Endothelial cell of hepatic sinusoid (primary cell): Measurements from ENCODE around the gene ST8SIA1.
"Not testable (repeated sequence)": the region's sequence is repeated elsewhere in the genome, so short reads cannot be mapped to it uniquely, and the experiment has no call there.

Source experiments
- in situ Hi-C: cut with HindIII; loops from 2 replicates; pipeline ENCODE4 v1.10.0; 2017; ENCODE audit warnings: low sequenced_read_pairs

Gene ST8SIA1, protein sequence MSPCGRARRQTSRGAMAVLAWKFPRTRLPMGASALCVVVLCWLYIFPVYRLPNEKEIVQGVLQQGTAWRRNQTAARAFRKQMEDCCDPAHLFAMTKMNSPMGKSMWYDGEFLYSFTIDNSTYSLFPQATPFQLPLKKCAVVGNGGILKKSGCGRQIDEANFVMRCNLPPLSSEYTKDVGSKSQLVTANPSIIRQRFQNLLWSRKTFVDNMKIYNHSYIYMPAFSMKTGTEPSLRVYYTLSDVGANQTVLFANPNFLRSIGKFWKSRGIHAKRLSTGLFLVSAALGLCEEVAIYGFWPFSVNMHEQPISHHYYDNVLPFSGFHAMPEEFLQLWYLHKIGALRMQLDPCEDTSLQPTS

DNA sequence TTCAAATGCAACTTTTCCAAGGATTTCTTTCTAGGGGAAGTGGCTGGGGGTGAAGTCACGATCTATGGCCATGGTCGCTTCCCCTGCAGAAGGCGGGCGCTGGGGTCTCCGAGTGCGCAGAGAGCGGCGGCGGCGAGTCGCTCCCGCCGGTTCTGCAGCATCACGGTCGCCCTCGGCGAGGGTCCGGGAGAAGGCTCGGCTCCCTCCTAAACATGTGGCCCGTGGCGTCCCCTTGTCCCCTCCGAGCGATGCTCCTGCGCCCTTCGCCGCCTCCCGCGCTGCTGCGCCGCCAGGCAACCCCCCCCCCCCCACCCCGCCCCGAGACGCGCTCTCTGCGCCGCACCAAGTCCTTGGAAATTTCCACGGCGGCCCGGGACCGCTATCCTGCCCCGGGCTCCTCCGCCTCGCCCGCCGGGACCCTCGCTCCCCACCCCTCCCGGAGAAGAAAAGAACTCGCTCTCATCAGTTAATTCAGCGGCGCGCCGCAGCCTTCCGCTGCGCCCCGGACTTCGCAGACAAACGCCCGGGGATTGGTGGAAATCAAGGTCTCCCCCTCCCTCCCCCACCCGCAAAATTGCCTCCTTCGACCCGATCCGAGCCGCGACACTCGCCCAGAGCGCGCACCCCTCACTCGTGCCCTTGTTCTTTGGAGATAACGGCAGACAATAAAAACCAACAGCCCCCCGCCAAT is at the start of gene ST8SIA1:
Gene ST8SIA1 (minus strand): TSS at position 298 of the 691 bp plus-strand sequence. CDS start 475 bp downstream, outside the sequence.
- in situ Hi-C loops: no loop called here

DNA sequence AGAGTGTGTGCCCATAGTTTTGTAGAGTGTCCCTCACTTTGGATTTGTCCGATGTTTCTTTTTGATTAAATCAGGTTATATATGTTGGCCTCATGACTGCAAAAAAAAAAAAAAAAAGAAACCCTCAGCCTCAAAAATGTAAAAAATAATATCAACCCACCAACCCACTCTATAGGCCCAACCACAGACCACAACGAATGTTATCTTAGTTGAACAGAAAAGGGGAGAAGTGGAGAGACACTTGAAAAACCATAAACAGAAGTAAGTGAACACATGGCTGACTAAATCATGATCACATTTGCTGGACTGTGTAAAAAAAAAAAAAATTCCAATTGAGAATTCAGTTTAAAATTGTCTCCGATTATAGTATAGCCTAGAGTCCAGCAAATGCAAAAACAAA is 45.5 kb upstream of the ST8SIA1 start:
- in situ Hi-C loops: no loop called here

DNA sequence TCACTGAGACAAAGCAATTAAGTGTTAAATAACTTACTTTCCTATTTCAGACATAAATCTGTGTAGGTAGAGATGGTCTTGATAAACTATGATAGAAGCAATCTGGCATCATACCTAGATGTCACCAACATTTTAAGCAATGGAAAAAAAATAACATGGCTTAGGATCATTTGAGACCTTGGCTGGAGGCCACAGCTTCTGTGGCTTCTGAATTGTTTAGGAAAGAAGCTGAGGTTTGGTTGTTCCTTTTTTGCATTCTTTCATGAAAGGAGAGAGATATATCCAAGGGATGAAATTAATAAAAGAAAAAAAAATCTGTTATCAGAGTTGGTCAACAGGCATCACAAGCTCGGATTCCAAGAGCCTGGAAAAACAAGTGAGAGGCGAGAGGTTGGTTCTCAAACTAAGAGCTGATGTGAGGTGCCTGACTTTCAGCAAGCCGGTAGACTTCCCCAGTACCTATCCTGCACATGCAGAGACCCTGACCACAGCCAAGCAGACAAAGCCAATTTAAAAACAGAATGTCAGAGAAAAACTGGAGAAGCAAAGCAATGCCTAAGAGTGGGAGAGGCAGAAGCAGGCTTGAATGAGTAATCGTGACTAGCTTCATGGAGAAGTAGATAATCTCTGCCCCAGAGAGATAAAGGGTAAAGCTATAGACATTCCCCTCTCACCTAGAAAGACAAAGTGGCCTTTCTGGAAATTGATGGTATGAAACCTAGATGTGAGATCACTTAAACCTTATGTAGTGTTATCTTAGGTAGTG is 43.4 kb upstream of the ST8SIA1 start:
- in situ Hi-C loops: no loop called here

DNA sequence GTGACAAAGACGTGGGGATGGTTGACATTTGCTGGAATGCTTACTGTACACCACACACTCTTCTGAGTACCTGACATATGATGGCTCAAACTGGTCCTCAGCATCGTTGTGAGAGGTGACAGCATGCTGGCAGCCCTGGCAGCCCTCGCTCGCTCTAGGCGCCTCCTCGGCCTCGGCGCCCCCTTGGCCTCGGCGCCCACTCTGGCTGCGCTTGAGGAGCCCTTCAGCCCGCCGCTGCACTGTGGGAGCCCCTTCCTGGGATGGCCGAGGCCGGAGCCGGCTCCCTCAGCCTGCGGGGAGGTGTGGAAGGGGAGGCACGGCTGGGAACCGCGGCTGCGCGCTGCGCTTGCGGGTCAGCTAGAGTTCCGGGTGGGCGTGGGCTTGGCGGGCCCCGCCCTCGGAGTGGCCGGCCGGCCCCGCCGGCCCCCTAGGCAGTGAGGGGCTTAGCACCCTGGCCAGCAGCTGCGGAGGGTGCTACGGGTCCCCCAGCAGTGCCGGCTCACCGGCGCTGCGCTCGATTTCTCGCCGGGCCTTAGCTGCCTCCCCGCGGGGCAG is 42.2 kb upstream of the ST8SIA1 start:
- in situ Hi-C loops: not testable (repeated sequence)

DNA sequence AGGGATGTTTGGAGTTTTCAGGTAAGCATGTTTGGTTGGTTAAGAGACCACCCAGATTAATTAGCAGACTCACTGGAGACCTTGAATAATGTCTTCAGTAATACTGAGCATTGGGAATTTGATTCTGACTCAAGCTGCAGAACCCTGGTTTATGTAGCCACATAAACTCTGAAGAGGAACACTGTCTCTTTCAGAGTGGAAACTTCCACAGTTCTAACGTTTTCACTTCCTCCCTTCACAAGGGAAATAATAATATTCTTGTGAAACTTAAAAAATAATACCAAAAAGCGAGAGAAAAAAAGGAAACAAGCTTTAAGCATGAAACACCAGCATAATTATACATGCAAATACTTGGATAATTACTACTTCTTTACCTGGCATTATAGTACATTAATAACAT is 40.0 kb upstream of the ST8SIA1 start:
- in situ Hi-C loops: no loop called here

DNA sequence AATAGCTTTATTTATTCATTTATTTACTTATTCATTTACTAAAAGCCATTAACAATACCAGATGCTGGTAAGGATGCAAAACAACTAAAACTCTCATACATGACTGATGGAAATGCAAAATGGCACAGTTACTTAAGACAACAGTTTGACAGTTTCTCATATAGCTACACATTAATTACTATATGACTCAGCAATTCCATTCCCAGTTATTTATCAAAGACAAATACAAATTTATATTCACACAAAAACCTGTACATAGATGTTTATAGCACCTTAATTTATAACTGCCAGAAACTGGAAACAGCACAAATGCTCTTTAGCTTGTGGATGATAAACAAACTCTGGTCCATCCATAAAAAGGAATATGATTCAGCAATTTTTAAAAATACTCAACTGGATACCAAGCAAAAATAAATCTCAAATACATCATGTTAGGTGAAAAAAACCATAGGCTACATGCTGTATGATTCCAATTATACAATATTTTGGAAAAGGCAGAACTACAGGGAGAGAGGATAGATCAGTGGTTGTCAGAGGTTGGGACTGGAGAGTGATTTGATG is 37.9 kb upstream of the ST8SIA1 start:
- in situ Hi-C loops: no loop called here

DNA sequence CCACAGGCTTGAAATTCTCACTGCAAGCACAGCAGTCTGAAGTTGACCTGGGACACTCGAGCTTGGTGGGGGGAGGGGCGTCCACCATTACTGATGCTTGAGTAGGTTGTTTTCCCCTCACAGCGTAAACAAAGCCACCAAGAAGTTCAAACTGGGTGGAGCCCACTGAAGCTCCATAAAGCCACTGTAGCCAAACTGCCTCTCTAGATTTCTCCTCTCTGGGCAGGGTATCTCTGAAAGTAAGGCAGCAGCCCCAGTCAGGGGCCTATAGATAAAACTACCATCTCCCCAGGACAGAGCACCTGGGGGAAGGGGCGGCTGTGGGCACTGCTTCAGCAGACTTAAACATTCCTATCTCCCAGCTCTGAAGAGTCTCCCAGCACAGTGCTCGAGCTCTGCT is 31.7 kb upstream of the ST8SIA1 start:
- in situ Hi-C loops: no loop called here

DNA sequence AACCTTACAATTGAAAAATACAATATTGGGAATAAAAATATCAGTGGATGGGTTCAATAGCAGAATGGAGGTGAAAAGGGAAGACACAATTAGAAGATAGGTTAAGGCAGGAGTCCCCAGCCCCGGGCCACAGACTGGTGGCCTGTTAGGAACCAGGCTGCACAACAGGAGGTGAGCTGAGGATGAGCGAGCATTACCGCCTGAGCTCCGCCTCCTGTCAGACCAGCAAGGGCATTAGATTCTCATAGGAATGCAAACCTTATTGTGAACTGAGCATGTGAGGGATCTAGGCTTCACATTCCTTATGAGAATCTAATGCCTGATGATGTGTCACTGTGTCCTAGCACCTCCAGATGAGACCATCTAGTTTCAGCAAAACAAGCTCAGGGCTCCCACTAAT is 27.3 kb upstream of the ST8SIA1 start:
- in situ Hi-C loops: no loop called here

DNA sequence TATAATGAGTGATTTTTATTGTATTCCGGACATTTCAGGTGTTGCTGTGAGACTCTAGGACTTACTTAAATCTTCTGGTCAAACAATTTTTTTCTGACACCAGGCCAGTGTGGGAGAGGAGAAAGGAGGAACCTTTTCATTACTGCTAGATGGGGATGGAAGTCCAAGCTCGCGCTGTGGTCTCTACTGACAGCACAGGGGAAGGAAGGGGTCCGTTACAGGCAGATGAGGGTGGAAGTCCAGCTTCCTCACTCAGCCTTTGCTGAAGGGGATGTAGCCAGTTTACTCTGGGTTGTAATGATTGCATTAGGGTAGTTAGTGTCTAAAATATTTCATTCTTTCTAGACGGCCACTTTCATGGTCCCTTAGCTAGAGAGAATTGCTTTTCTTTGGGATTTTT is 26.3 kb upstream of the ST8SIA1 start:
- in situ Hi-C loops: no loop called here

DNA sequence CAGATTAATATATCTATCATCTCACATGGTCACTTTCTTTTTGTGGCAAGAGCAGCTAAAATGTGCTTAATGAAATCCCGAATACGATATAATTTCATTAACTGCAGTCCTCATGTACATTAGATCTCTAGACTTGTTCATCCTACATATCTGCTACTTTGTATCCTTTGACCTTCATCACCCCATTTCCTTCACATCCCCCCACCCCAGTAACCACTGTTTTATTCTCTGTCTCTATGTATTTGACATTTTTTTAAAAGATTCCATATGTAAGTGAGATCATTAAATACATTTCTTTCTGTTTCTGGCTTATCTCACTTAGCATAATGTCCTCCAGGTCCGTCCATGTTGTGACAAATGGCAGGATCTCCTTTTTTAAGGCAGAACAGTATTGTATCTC is 23.0 kb upstream of the ST8SIA1 start:
- in situ Hi-C loops: no loop called here

DNA sequence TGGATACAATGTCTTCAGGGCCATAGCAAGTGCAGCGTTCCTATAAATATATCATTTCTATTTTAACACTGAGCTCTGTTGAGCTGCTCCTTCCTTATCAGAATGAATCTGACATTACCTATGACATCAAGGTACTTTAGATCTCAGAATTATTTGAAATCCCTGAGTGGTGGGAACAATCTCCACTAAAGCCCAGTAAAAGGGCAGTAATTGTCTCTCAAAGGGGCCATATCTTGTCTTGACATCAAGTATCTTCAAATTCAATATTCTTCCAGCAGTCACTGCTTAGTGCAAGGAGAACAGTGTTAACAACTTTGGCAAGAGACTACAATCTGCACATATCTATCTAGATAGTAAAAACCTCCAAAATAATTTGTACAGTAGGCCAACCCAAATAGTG is 21.7 kb upstream of the ST8SIA1 start:
- in situ Hi-C loops: no loop called here

DNA sequence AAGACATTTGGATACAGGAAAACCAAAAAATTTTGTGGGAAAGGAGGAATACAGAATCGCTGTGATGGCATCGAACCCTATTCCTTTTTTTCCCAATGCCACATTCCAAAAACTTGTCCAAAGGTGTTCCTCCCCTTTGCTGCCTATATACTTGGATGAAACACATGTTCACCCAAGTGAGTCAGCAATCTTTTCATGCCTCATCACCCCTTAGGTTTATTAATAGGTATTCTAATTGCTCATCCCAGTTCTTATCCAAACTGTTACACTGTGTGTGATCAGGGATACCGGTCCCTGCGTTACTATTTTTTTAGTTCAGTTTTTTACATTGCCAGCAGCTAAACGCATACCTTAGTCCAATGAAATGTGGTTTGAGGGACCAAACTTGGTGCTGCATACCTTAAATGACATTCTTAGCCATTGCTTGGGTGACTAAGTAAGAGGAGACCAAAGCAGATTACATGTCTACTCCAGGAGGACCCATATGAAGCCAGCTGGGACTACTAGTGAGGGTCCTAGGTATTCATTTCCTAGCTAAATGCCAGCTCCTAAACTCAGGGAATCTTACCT is 20.6 kb upstream of the ST8SIA1 start:
- in situ Hi-C loops: no loop called here

DNA sequence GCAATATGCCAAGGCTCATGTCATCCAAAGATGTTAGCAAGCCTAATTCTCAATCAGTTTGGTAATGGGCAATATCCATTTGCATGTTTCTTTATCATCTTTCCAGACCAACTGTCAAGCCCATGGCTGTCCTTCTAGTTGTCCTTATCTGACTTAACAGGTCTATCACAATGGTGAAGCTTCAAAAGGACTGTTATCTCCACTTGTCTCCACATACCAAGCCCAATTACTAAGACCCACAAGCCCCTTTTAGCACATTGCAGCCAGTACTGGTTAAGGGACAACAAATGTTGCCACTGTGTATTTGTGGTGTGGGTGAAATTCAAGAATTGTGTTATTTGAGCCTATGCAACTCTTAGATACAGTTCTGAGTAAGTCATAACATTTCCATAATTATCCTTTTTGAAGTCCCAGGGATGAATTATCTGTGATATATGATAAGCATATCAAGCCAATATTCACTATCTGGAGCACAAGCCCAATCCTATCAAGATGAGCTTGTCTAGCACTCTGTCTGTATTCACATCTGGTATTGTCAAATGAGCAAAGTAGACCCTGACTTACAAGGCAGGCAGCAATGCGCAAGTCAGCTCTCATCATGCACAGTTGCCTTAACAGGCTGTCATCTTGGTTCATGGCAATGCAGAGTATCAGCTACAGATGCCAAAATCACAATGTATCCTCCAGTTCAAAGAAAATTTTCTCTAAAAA is 19.3 kb upstream of the ST8SIA1 start:
- in situ Hi-C loops: no loop called here

DNA sequence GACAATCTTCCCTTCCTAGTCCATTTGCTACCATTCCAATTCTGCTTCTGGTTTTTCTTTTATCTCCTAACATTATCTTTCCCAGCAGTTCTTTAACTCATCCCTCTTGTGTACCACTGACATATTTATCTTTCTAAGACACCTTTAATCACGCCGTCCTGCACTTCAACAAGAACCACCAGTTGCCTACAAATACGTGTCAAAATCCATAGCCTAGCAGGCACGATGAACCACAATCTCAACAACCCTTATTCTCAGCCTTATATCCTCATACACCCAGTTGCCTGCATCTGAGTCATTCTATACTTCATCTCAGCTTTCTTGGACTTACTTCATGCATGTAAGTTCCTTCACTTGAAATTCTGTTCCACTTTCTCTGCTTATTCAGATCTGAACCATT is 16.4 kb upstream of the ST8SIA1 start:
- in situ Hi-C loops: no loop called here

DNA sequence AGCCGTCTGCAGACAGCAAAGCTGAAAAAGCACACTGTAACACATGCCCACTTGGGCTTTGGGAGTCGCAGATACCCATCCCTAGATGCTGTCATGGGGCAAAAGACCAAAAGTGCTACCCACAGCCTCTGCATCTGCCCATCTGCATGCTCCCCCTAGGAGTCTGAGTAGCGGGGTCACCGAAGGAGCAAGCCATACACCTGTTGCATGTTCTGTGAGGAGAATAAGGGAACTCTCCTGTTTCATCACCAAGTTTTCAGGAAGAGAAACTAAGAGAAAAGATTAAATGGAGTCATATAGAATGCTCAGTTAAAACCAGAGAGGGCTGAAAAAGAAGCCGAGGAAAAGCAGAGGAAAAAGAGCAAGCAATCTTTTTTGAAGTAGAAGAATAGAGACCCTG is 13.7 kb upstream of the ST8SIA1 start:
- in situ Hi-C loops: no loop called here

DNA sequence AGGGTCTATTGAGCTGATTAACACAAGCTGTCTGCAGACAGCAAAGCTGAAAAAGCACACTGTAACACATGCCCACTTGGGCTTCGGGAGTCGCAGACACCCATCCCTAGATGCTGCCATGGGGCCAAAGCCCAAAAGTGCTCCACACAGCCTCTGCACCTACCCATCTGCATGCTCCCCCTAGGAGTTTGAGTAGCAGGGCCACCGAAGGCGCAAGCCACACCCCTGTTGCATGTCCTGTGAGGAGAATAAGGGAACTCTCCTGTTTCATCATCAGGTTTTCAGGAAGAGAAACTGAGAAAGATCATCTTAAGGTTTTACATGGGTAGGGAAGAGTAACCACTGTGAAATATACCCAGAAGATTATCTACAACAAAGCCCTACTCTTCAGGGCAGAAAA is 5.6 kb upstream of the ST8SIA1 start:
- in situ Hi-C loops: no loop called here

DNA sequence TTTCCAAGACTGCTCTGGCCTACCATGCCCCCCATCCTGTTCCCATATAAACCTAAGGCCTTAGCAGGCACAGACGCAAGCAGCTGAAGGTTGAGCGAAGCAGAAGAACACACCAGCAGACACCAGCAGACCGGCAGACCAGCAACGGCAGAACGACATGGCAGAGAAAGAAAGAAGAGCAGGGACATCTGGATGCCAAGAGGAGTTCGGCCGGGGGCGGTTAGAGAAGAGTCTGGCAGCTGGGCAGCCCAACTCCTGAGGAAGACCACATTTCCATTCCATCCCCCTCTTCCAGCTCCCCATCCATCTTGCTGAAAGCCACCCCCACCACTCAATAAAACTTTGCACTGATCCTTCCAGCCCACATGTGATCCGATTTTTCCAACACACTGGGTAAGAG is 5.2 kb upstream of the ST8SIA1 start:
- in situ Hi-C loops: no loop called here

DNA sequence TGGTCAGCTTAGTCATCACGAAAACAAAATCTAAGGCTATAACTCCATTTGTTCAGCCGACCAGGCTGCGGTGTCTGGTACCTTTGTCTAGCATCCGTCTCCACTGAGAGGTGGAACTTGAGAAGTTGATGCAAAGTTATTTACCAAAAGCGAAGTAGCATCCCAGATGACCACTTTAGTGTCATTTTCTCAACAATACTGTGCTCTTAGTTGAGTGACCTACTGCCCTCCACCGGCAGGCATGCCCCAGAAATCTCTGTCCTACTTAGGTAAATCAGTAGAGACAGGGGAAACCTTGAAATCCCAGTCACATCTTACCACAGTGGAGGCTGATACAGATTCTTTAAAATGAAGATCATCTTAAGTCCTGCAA is 1.3 kb upstream of the ST8SIA1 start:
- in situ Hi-C loops: no loop called here

DNA sequence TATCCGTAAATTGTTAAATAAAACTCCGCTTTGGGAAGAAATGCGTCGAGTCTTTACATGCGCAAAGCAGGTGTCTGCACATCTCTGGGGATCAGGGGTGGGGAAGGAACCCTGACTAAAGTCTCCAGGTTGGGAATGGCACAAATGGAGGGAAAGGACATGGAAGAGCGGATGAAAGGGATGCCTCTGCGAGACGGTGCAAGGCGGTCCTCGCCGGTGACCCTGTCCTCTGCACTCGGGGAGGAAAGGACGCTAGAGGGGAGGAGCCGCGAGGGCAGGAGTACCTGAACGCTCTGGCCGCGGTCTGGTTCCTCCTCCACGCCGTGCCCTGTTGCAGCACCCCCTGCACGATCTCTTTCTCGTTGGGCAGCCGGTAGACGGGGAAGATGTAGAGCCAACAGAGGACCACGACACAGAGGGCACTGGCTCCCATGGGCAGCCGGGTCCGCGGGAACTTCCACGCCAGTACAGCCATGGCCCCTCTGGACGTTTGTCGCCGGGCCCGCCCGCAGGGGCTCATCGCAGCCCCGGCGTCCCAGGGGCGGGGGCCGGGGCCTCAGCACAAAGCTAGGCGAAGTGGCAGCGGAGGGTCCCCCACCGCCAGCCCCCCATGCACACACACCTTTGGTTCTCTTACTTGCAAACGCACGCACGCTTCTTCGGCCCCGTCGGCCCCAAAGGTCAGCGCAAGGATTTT is 646 bp downstream of the ST8SIA1 start:
- in situ Hi-C loops: no loop called here
